Endothelial cell of umbilical vein (primary cell): Measurements from ENCODE around the gene PNRC1. TPM values are rescaled to one million over a fixed set of nuclear protein-coding genes. Genes with fewer than 3 reads are reported as not detected.

Experiments used
- BruUV-seq: library from RNA; stranded (reverse); fragments of 400-500 nt; replicated peaks from 2 replicates; lab custom pipeline; 2021; lab: Mats Ljungman, UMichigan
- CTCF ChIA-PET: fragments of 300-600, 350-600 bp; sonication (Branson Sonifier 250); formaldehyde crosslinking; loops from one replicate; lab custom pipeline; 2021; ENCODE audit warnings: antibody characterized with exemption, inconsistent platforms; lab: Charles Lee
- POLR2A ChIA-PET: fragments of 300-600, 350-600 bp; sonication (Branson Sonifier 250); formaldehyde crosslinking; loops from one replicate; lab custom pipeline; 2021; ENCODE audit warnings: antibody characterized with exemption, inconsistent platforms; lab: Charles Lee
- DNase-seq: peaks from one replicate; pipeline ENCODE4 v3.0.0-alpha.2; 2011; ENCODE audit warnings: low read depth, low spot score
- FAIRE-seq: peaks from 2 replicates; lab custom pipeline; 2011; peaks lifted over from hg19 to GRCh38; lab: Jason Lieb, UNC
- H2AFZ ChIP-seq: 2 replicates; pipeline ENCODE4 v1.6.0; 2012; ENCODE audit warnings: low read depth, low read length, control low read depth, inconsistent platforms
- H3K27ac ChIP-seq: 2 replicates; pipeline ENCODE4 v1.5.1; 2011; ENCODE audit warnings: low read depth, mild to moderate bottlenecking, control low read depth, low read length, moderate library complexity; ENCODE audit not compliant: insufficient read depth
- H3K27me3 ChIP-seq, 2 experiments: 2 replicates each; pipeline versions ENCODE4 v1.6.0 to v1.6.1; 2011; ENCODE audit warnings: low read length in 2 of 2, mixed read lengths in 1 of 2; ENCODE audit not compliant: control insufficient read depth in 2 of 2, insufficient read depth in 2 of 2
- H3K36me3 ChIP-seq, 2 experiments: 2 replicates in 1 of 2; 3 replicates in 1 of 2; pipeline ENCODE4 v1.5.1; 2011; ENCODE audit warnings: low read length in 2 of 2, mild to moderate bottlenecking in 1 of 2, moderate library complexity in 1 of 2; ENCODE audit not compliant: control insufficient read depth in 2 of 2, insufficient read depth in 2 of 2; ENCODE audit errors: extremely low read depth in 1 of 2
- H3K4me1 ChIP-seq: 3 replicates; pipeline ENCODE4 v1.5.1; 2011; ENCODE audit warnings: mild to moderate bottlenecking, low read length; ENCODE audit not compliant: control insufficient read depth, insufficient read depth; ENCODE audit errors: extremely low read depth
- H3K4me2 ChIP-seq: 2 replicates; pipeline ENCODE4 v1.6.1; 2011; ENCODE audit warnings: low read length, control low read depth, mixed read lengths; ENCODE audit not compliant: insufficient read depth
- H3K4me3 ChIP-seq, 3 experiments: fragments of 200-600 bp in 1 of 3; sonication (generic), shearing (Covaris generic) in 1 of 3; replicated peaks in 1 of 3; 2 replicates each; pipeline ENCODE4 v1.5.1; 2011 to 2016; ENCODE audit warnings: control low read depth in 3 of 3, low read length in 3 of 3, mild to moderate bottlenecking in 2 of 3, inconsistent platforms in 1 of 3, low read depth in 1 of 3, moderate library complexity in 1 of 3; ENCODE audit not compliant: insufficient read depth in 1 of 3
- H3K79me2 ChIP-seq: 2 replicates; pipeline ENCODE4 v1.6.0; 2012; ENCODE audit warnings: low read length, inconsistent platforms; ENCODE audit not compliant: control insufficient read depth, insufficient read depth
- H3K9ac ChIP-seq: replicated peaks from 2 replicates; pipeline ENCODE3; 2011; ENCODE audit warnings: low read length, control low read depth; ENCODE audit not compliant: insufficient read depth; ENCODE audit errors: extremely low read depth
- H3K9me1 ChIP-seq: replicated peaks from 3 replicates; pipeline ENCODE4 v1.6.0; 2011; ENCODE audit warnings: mild to moderate bottlenecking, low read length; ENCODE audit not compliant: control insufficient read depth, insufficient read depth; ENCODE audit errors: extremely low read depth
- H3K9me3 ChIP-seq: replicated peaks from 2 replicates; pipeline ENCODE4 v1.5.1; 2012; ENCODE audit warnings: low read length, inconsistent platforms; ENCODE audit not compliant: control insufficient read depth, insufficient read depth
- H4K20me1 ChIP-seq: replicated peaks from 2 replicates; pipeline ENCODE3; 2011; ENCODE audit warnings: mild to moderate bottlenecking, low read length; ENCODE audit not compliant: control insufficient read depth, insufficient read depth; ENCODE audit errors: extremely low read depth
- CTCF ChIP-seq, 2 donors: IDR thresholded peaks; 1 replicate in 1 of 2; 2 replicates in 1 of 2; pipeline ENCODE4 v1.5.1; 2011; ENCODE audit warnings: low read length in 2 of 2, mild to moderate bottlenecking in 2 of 2, moderate library complexity in 2 of 2, control low read depth in 1 of 2, inconsistent platforms in 1 of 2, low read depth in 1 of 2; ENCODE audit not compliant: insufficient read depth in 1 of 2; ENCODE audit errors: extremely low read depth in 1 of 2
- EZH2 ChIP-seq: IDR thresholded peaks from 2 replicates; pipeline ENCODE4 v1.6.1; 2012; ENCODE audit warnings: borderline replicate concordance, low read depth, mild to moderate bottlenecking, moderate library complexity, low read length, inconsistent platforms; ENCODE audit not compliant: severe bottlenecking
- FOS ChIP-seq: IDR thresholded peaks from 2 replicates; pipeline ENCODE4 v1.6.1; 2011; ENCODE audit warnings: mild to moderate bottlenecking, low read length, moderate library complexity, borderline replicate concordance; ENCODE audit not compliant: insufficient read depth
- GATA2 ChIP-seq: IDR thresholded peaks from 2 replicates; pipeline ENCODE4 v1.7.0; 2011; ENCODE audit warnings: low read depth, mild to moderate bottlenecking, moderate library complexity, mixed read lengths, low read length; ENCODE audit not compliant: insufficient read length, insufficient read depth
- JUN ChIP-seq: IDR thresholded peaks from 2 replicates; pipeline ENCODE4 v1.6.1; 2011; ENCODE audit warnings: borderline replicate concordance, low read depth; ENCODE audit not compliant: insufficient read length, insufficient read depth
- MAX ChIP-seq: IDR thresholded peaks from 2 replicates; pipeline ENCODE4 v1.6.1; 2011; ENCODE audit not compliant: insufficient read depth, insufficient read length
- MYC ChIP-seq: IDR thresholded peaks from one replicate; pipeline ENCODE4 v1.6.1; 2011; ENCODE audit warnings: mild to moderate bottlenecking, low read depth, low read length
- POLR2A ChIP-seq: IDR thresholded peaks from 2 replicates; pipeline ENCODE4 v1.6.1; 2012; ENCODE audit warnings: low read depth, mild to moderate bottlenecking, control low read depth, low read length
- POLR2AphosphoS5 ChIP-seq: IDR thresholded peaks from 2 replicates; pipeline ENCODE4 v1.6.1; 2012; ENCODE audit warnings: low read depth, mild to moderate bottlenecking, control low read depth, low read length, moderate library complexity; ENCODE audit not compliant: insufficient read depth
- dilution Hi-C: fragments of 300-500 bp; cut with MboI; formaldehyde crosslinking; loops from one replicate; pipeline ENCODE4 v1.15.0; 2019; ENCODE audit warnings: low sequenced_read_pairs; ENCODE audit not compliant: extremely low pct_ligation_motif_present
- intact Hi-C: fragments of 100-400 bp; cut with micrococcal nuclease; formaldehyde crosslinking; loops from one replicate; pipeline ENCODE4 v1.10.0; 2022
- polyA plus RNA-seq, 4 experiments: library from polyadenylated mRNA; depleted of rRNA in 3 of 4; stranded (reverse) in 3 of 4; unstranded in 1 of 4; fragments of >200 nt; gene quantifications; 2 replicates each; pipeline versions ENCODE4 v1.2.1 to v1.2.3, GENCODE V29; 2011 to 2012; ENCODE audit warnings: missing spikeins in 1 of 4
- total RNA-seq: library from RNA; stranded (reverse); gene quantifications from 2 replicates; pipeline ENCODE4 v1.2.3, GENCODE V29; 2021

PNRC1 gene
- total and polyA plus RNA-seq, 2 donors (not counting 3 experiments of a cell fraction or from before 2014, with no cell fraction given) = 9.6 to 87.9 TPM

GRCh38 chr6:89057759-89058158, 22.8 kb upstream of the PNRC1 start:
- CTCF ChIA-PET = no interaction called here
- POLR2A ChIA-PET = no interaction called here

More at GRCh38 chr6:89057759-89058158, 22.8 kb upstream of the PNRC1 start:
- FAIRE-seq (no peak), DNase-seq (no peak)
- intact Hi-C loops = no loop called here
- no TSS peak for BruUV-seq
- no peak overlapping the region for H3K9ac ChIP-seq
- no peaks in the 10 kb centered on the region for H3K27me3 ChIP-seq
- no peaks in the 10 kb centered on the region for H3K9me1 ChIP-seq
- H2AFZ ChIP-seq = no peak overlapping the region
- H3K4me3 ChIP-seq = no peak overlapping the region
- H4K20me1 ChIP-seq = no peaks in the 10 kb centered on the region
- H3K79me2 ChIP-seq = no peaks in the 10 kb centered on the region
- H3K4me1 ChIP-seq = no peaks in the 10 kb centered on the region
- H3K4me2 ChIP-seq = no peak overlapping the region
- no peaks in the 10 kb centered on the region for H3K36me3 ChIP-seq
- no peaks in the 10 kb centered on the region for H3K9me3 ChIP-seq
- no peak overlapping the region for H3K27ac ChIP-seq
- dilution Hi-C loops = no loop called here
- no peak for TF ChIP-seq GATA2
- TF ChIP-seq FOS = no peak
- TF ChIP-seq POLR2A = no peak
- no peak for TF ChIP-seq CTCF (IDR thresholded peaks at IDR 0.05; ENCODE audit: extremely low read depth in 1 of 2, insufficient read depth in 1 of 2, low read depth in 1 of 2, low read length in 2 of 2)
- TF ChIP-seq POLR2AphosphoS5 = no peak
- TF ChIP-seq JUN = no peak
- no peak for TF ChIP-seq MYC
- TF ChIP-seq MAX = no peak
- no peak for TF ChIP-seq EZH2
